HCT116 (cell line): ENCODE data around the gene TMEM179. TPM values are rescaled to one million over a fixed set of nuclear protein-coding genes. Genes with fewer than 3 reads are reported as not detected.

Source experiments
- ATAC-seq: fragments of 200-7000 bp; cut with Tn5 transposase; 2 replicates; pipeline ENCODE4 v1.9.1; 2020; ENCODE audit warnings: mild to moderate bottlenecking, moderate library complexity
- BruUV-seq: library from RNA; stranded (reverse); fragments of 400-500 nt; replicated peaks from 2 replicates; lab custom pipeline; 2021; lab: Mats Ljungman, UMichigan
- CTCF ChIA-PET: fragments of 300-600 bp; sonication (Branson Sonifier 250); formaldehyde crosslinking; loops from one replicate; lab custom pipeline; 2021; ENCODE audit warnings: antibody characterized with exemption; lab: Charles Lee
- POLR2A ChIA-PET: fragments of 300-600, 350-600 bp; sonication (Branson Sonifier 250); formaldehyde crosslinking; loops from one replicate; lab custom pipeline; 2021; ENCODE audit warnings: antibody characterized with exemption; lab: Charles Lee
- RAD21 ChIA-PET, 2 experiments: fragments of 300-600 bp; sonication (Branson Sonifier 250); formaldehyde crosslinking; loops; one replicate each; lab custom pipeline; 2023; ENCODE audit warnings: low total read pairs in 2 of 2; ENCODE audit not compliant: uncharacterized antibody in 2 of 2, unreplicated experiment in 2 of 2, low non-redundant PET in 1 of 2; lab: Charles Lee
- DNase-seq: peaks from one replicate; pipeline ENCODE4 v3.0.0-alpha.2; 2010; ENCODE audit warnings: low read depth, low spot score
- H2AFZ ChIP-seq: fragments of 200-600 bp; shearing (Covaris generic), sonication (generic); 2 replicates; pipeline ENCODE4 v1.6.1; 2017; ENCODE audit warnings: low read depth, mixed run types, mixed read lengths, antibody characterized with exemption, low read length; ENCODE audit not compliant: poor library complexity, severe bottlenecking
- H3K27ac ChIP-seq: 2 replicates; pipeline ENCODE4 v1.5.1; 2012; ENCODE audit warnings: low read depth, low read length
- H3K27me3 ChIP-seq: fragments of 200-600 bp; sonication (generic); 2 replicates; pipeline ENCODE4 v1.6.1; 2016; ENCODE audit warnings: mixed run types, low read length, mixed read lengths; ENCODE audit not compliant: insufficient read depth
- H3K36me3 ChIP-seq, 2 experiments: fragments of 200-500 bp in 1 of 2; fragments of 200-600 bp in 1 of 2; sonication (Bioruptor generic) in 1 of 2; sonication (generic) in 1 of 2; 2 replicates each; pipeline versions ENCODE4 v1.5.1 to v1.6.1; 2014 to 2016; ENCODE audit warnings: low read length in 2 of 2, inconsistent platforms in 1 of 2, mixed read lengths in 1 of 2, mixed run types in 1 of 2; ENCODE audit not compliant: insufficient read depth in 2 of 2, control insufficient read depth in 1 of 2
- H3K4me1 ChIP-seq, 2 experiments: fragments of 200-600 bp in 1 of 2; sonication (generic) in 1 of 2; 2 replicates each; pipeline versions ENCODE4 v1.5.1 to v1.6.1; 2012 to 2017; ENCODE audit warnings: low read length in 2 of 2, inconsistent platforms in 1 of 2, mild to moderate bottlenecking in 1 of 2, mixed read lengths in 1 of 2, mixed run types in 1 of 2, moderate library complexity in 1 of 2; ENCODE audit not compliant: insufficient read depth in 2 of 2, control insufficient read depth in 1 of 2
- H3K4me2 ChIP-seq: fragments of 200-600 bp; sonication (generic); 2 replicates; pipeline ENCODE4 v1.6.1; 2017; ENCODE audit warnings: mixed run types, low read length, mixed read lengths
- H3K4me3 ChIP-seq, 2 experiments: fragments of 200-600 bp in 1 of 2; sonication (generic) in 1 of 2; replicated peaks in 1 of 2; 2 replicates each; pipeline ENCODE4 v1.5.1; 2011 to 2016; ENCODE audit warnings: low read length in 2 of 2, control low read depth in 1 of 2, low read depth in 1 of 2, mild to moderate bottlenecking in 1 of 2, mixed read lengths in 1 of 2, mixed run types in 1 of 2
- H3K79me2 ChIP-seq: fragments of 200-600 bp; sonication (generic); 2 replicates; pipeline ENCODE4 v1.6.1; 2017; ENCODE audit warnings: mild to moderate bottlenecking, mixed run types, low read length, moderate library complexity, mixed read lengths; ENCODE audit not compliant: insufficient read depth
- H3K9ac ChIP-seq: fragments of 200-600 bp; sonication (generic); 2 replicates; pipeline ENCODE4 v1.6.1; 2016; ENCODE audit warnings: low read length, mixed read lengths
- H3K9me2 ChIP-seq: fragments of 200-600 bp; sonication (generic), shearing (Covaris generic); 2 replicates; pipeline ENCODE4 v1.6.1; 2017; ENCODE audit warnings: mixed run types, mild to moderate bottlenecking, moderate library complexity; ENCODE audit not compliant: insufficient read depth
- H3K9me3 ChIP-seq, 2 experiments: fragments of 200-500 bp in 1 of 2; fragments of 200-600 bp in 1 of 2; sonication (Bioruptor generic) in 1 of 2; sonication (generic) in 1 of 2; 2 replicates each; pipeline ENCODE4 v1.6.1; 2014 to 2017; ENCODE audit warnings: low read length in 2 of 2, mixed read lengths in 2 of 2, inconsistent platforms in 1 of 2, low read depth in 1 of 2, mild to moderate bottlenecking in 1 of 2, mixed run types in 1 of 2, moderate library complexity in 1 of 2; ENCODE audit not compliant: control insufficient read depth in 1 of 2, insufficient read depth in 1 of 2
- H4K20me1 ChIP-seq: fragments of 200-600 bp; sonication (generic), shearing (Covaris generic); 2 replicates; pipeline ENCODE4 v1.6.1; 2017; ENCODE audit warnings: mixed run types, mild to moderate bottlenecking, moderate library complexity; ENCODE audit not compliant: insufficient read depth
- FOSL1 ChIP-seq: IDR thresholded peaks from 2 replicates; pipeline ENCODE4 v1.6.1; 2012; ENCODE audit warnings: low read depth
- RAD21 ChIP-seq: IDR thresholded peaks from 2 replicates; pipeline ENCODE4 v1.6.1; 2012; ENCODE audit warnings: low read depth, mild to moderate bottlenecking
- ZNF274 ChIP-seq: fragments of 200-500 bp; sonication (Bioruptor generic); IDR thresholded peaks from 2 replicates; pipeline ENCODE4 v1.6.1; 2014; ENCODE audit warnings: mild to moderate bottlenecking, low read depth, low read length, inconsistent platforms
- intact Hi-C: fragments of 100-400 bp; cut with micrococcal nuclease; formaldehyde crosslinking; loops from 2 replicates; pipeline ENCODE4 v1.10.0; 2022
- total RNA-seq: library from RNA; stranded (reverse); gene quantifications from one replicate; pipeline ENCODE4 v1.2.1, GENCODE V29; 2021; ENCODE audit not compliant: unreplicated experiment

TMEM179 gene
- total RNA-seq, 1 experiment from 2014 or later, result not detected

DNA sequence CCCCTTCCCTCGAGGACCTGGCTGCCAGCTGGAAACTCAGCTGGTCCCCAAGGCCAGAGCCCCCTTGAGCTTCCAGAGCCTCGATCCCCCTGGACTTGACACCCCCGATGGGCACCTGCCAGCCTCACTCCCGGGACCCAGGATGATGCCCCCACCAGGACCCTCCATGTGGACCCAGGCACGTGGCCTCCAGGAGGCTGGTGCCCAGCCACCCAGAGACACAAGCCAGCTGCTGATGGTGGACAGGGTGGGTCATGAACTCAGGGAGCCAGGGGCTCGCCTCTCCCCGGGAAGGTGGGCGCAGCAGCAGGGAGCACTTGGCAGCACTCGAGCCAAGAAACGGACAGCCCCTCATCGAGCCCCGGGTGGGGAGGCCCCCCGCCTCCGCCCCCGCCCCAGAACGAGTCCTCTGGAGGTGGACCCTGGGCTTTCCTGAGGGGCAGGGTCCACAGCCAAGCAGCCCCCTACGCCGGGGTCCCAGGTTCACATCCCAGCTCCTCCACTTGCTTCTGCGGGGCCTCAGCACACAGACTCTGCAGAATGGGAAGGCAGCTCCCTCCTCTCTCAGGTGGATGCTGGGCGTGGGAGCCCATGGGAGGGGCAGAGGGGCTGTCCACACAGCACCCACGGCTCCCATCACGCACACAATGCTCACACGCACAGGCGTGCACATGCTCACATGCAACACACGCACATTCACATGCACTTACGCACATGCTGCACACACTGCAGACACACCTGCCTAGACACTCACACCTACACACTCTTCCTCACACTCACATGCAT lies 12.9 kb downstream of the TMEM179 start:
- H3K4me3 ChIP-seq, result no peak overlapping the region
- ATAC-seq (no peak), DNase-seq (no peak)
- no peak overlapping the region for H2AFZ ChIP-seq
- no peaks in the 10 kb centered on the region for H3K9me2 ChIP-seq
- H3K27me3 ChIP-seq, result no peaks in the 10 kb centered on the region; the same call in 1 of the 2 replicates
- no peaks in the 10 kb centered on the region for H4K20me1 ChIP-seq
- no peak overlapping the region for H3K4me2 ChIP-seq
- H3K9me3 ChIP-seq, result no peaks in the 10 kb centered on the region
- BruUV-seq, result no TSS peak
- H3K36me3 ChIP-seq, result no peaks in the 10 kb centered on the region
- TF ChIP-seq ZNF274 (no peak), RAD21 (no peak)
- no peak overlapping the region for H3K27ac ChIP-seq
- no peaks in the 10 kb centered on the region for H3K4me1 ChIP-seq
- POLR2A ChIA-PET, result no interaction called here
- intact Hi-C loops, result no loop called here
- RAD21 ChIA-PET, result no interaction called here
- no peak overlapping the region for H3K9ac ChIP-seq
- no peaks in the 10 kb centered on the region for H3K79me2 ChIP-seq
- CTCF ChIA-PET, result no interaction called here

DNA sequence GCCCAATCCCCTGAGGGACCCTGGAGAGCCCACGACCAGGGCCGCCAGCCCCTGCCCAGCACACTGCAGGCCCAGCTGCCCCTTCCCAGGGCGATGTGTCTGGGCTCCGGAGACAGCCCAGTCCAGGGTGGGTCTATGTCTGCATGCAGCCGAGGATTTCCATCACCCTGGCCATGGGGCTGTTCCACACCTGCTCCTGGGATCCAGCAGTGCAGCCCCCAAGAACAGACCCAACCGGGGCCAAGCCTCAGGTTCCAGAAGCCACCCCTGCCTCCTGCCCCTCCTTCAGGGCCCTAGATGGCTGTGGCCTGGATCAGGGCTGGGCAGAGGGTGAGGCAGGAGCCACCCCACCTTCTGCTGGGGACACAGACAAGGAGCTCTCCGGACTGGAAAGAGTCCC lies 13.5 kb downstream of the TMEM179 start:
- no peak for DNase-seq
- no peaks in the 10 kb centered on the region for H4K20me1 ChIP-seq
- no peaks in the 10 kb centered on the region for H3K79me2 ChIP-seq
- no peaks in the 10 kb centered on the region for H3K4me1 ChIP-seq
- no peak overlapping the region for H3K4me2 ChIP-seq
- H3K9me3 ChIP-seq, result no peaks in the 10 kb centered on the region
- no peaks in the 10 kb centered on the region for H3K9me2 ChIP-seq
- ATAC-seq, result no peak
- no peak overlapping the region for H2AFZ ChIP-seq
- H3K4me3 ChIP-seq, result no peak overlapping the region
- ChIA-PET POLR2A (no interaction called here), CTCF (no interaction called here)
- TF ChIP-seq FOSL1, result no peak
- TF ChIP-seq, all 23 proteins: peak for 0
- no peaks in the 10 kb centered on the region for H3K36me3 ChIP-seq
- RAD21 ChIA-PET, result no interaction called here
- no peaks in the 10 kb centered on the region for H3K27me3 ChIP-seq
- intact Hi-C loops, result no loop called here
- H3K9ac ChIP-seq, result no peak overlapping the region
- BruUV-seq, result no TSS peak
- no peak overlapping the region for H3K27ac ChIP-seq
